SHP77 (cell line): ENCODE measurements around the gene ABI2.

Experiments used
- DNase-seq, 2 experiments: peaks; one replicate each; lab custom pipeline; 2025; lab: John Stamatoyannopoulos, UW

ABI2 gene

GRCh38 chr2:203484266-203485112 lies 156.3 kb downstream of the ABI2 start:
- peak in 1 of 2 experiments; percentile 12 for DNase-seq

- DNase-seq: no peak
These were observed 161.3 kb downstream of the ABI2 start for GRCh38 chr2:203489531-203489930.

- DNase-seq: no peak
These were observed 162.2 kb downstream of the ABI2 start for GRCh38 chr2:203490391-203490790.

DNA sequence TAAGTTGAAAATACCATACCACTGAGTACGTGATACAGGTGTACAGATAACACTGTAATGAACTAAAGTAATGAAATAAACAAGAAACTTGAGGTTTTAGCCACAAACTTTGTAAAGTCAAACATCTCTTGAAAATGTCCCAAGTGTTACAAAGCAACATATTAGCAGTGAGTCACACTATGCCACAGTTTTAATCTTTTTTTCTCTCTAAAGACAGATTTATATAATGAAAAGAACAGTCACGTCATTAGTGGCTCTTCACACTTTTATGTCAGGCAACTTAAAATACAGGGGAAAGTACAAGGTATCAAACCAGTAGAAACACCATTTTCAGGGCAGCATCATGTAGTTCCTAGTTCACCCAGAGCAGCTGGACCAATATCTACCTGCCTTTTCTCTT lies 164.8 kb downstream of the ABI2 start:
- no peak for DNase-seq
